ENCODE results near the gene ZNF579.
A peak's percentile ranks its signal among the peaks of the same experiment; 100 is the strongest.

Gene ZNF579

GRCh38 chr19:55615543-55616394 is 35.1 kb upstream of the ZNF579 start:
- Mint-ChIP-seq H3K27ac (no peak overlapping the region), H3K36me3 (peaks cover 41% of the 10 kb centered on the region), H3K9me3 (no peaks in the 10 kb centered on the region), H3K4me1 (peaks cover 24% of the 10 kb centered on the region), H3K4me3 (no peak overlapping the region)
- ATAC-seq (no peak), DNase-seq (ENCODE audit: low spot score in 2 of 2) (no peak)

GRCh38 chr19:55614711-55615542 is 34.3 kb upstream of the ZNF579 start:
- Mint-ChIP-seq H3K27ac (no peak overlapping the region), H3K4me3 (no peak overlapping the region), H3K4me1 (peaks cover 31% of the 10 kb centered on the region), H3K9me3 (no peaks in the 10 kb centered on the region), H3K36me3 (peaks cover 36% of the 10 kb centered on the region)
- no peak for DNase-seq (ENCODE audit: low spot score in 2 of 2)
- ATAC-seq, result no peak

GRCh38 chr19:55613930-55614710 is 33.5 kb upstream of the ZNF579 start:
- no peak for ATAC-seq
- H3K27ac Mint-ChIP-seq, result no peak overlapping the region

GRCh38 chr19:55613396-55613795 is 32.7 kb upstream of the ZNF579 start:
- Mint-ChIP-seq H3K36me3 (peaks cover 36% of the 10 kb centered on the region), H3K4me1 (peaks cover 42% of the 10 kb centered on the region), H3K27ac (peak overlapping the region; percentile 83), H3K9me3 (no peaks in the 10 kb centered on the region), H3K4me3 (no peak overlapping the region)
- ATAC-seq (no peak), DNase-seq (ENCODE audit: low spot score in 2 of 2) (no peak)

More at GRCh38 chr19:55613930-55614710, 33.5 kb upstream of the ZNF579 start:
- Mint-ChIP-seq H3K4me1 (peaks cover 38% of the 10 kb centered on the region), H3K36me3 (peaks cover 38% of the 10 kb centered on the region), H3K4me3 (no peak overlapping the region), H3K9me3 (no peaks in the 10 kb centered on the region)
- DNase-seq (ENCODE audit: low spot score in 2 of 2), result no peak

GRCh38 chr19:55611983-55612645 is 31.5 kb upstream of the ZNF579 start:
- Mint-ChIP-seq H3K27ac (peak overlapping the region; percentile 83), H3K9me3 (no peaks in the 10 kb centered on the region), H3K4me3 (no peak overlapping the region), H3K4me1 (peaks cover 54% of the 10 kb centered on the region), H3K36me3 (peaks cover 27% of the 10 kb centered on the region)
- ATAC-seq (no peak), DNase-seq (ENCODE audit: low spot score in 2 of 2) (no peak)

- Mint-ChIP-seq H3K9me3 (no peaks in the 10 kb centered on the region), H3K36me3 (peaks cover 27% of the 10 kb centered on the region), H3K4me1 (peaks cover 61% of the 10 kb centered on the region), H3K4me3 (no peak overlapping the region), H3K27ac (peak overlapping the region; percentile 83)
- ATAC-seq, result no peak
- DNase-seq (ENCODE audit: low spot score in 2 of 2), result no peak
These were observed 30.8 kb upstream of the ZNF579 start for GRCh38 chr19:55611300-55611982.

GRCh38 chr19:55609326-55609725 is 28.7 kb upstream of the ZNF579 start:
- peaks cover 37% of the 10 kb centered on the region for H3K36me3 Mint-ChIP-seq
- peaks cover 75% of the 10 kb centered on the region for H3K4me1 Mint-ChIP-seq
- ATAC-seq (no peak), DNase-seq (ENCODE audit: low spot score in 2 of 2) (no peak)
- H3K9me3 Mint-ChIP-seq, result no peaks in the 10 kb centered on the region
- H3K4me3 Mint-ChIP-seq, result no peak overlapping the region
- H3K27ac Mint-ChIP-seq, result no peak overlapping the region

GRCh38 chr19:55606817-55607216 is 26.2 kb upstream of the ZNF579 start:
- peak overlapping the region; percentile 91 for H3K4me3 Mint-ChIP-seq
- no peaks in the 10 kb centered on the region for H3K9me3 Mint-ChIP-seq
- peaks cover 40% of the 10 kb centered on the region for H3K36me3 Mint-ChIP-seq
- H3K4me1 Mint-ChIP-seq, result peaks cover 73% of the 10 kb centered on the region
- DNase-seq (ENCODE audit: low spot score in 2 of 2) (no peak), ATAC-seq (no peak)
- peak overlapping the region; percentile 94 for H3K27ac Mint-ChIP-seq

- Mint-ChIP-seq H3K9me3 (no peaks in the 10 kb centered on the region), H3K4me3 (peak overlapping the region; percentile 91), H3K4me1 (peaks cover 73% of the 10 kb centered on the region), H3K27ac (peak overlapping the region; percentile 94), H3K36me3 (peaks cover 44% of the 10 kb centered on the region)
- DNase-seq (ENCODE audit: low spot score in 2 of 2) (no peak), ATAC-seq (no peak)
These were observed 25.8 kb upstream of the ZNF579 start for GRCh38 chr19:55606471-55606787.

GRCh38 chr19:55605637-55606470 is 25.2 kb upstream of the ZNF579 start, which contains the start of gene ZNF865:
ZNF865 (plus strand) TSS chr19:55605647; CDS start chr19:55613619, 7,972 bp downstream.
- ATAC-seq (peak; percentile 60), DNase-seq (ENCODE audit: low spot score in 2 of 2) (peak; percentile 40 to 85)
- peaks cover 50% of the 10 kb centered on the region for H3K36me3 Mint-ChIP-seq
- H3K4me3 Mint-ChIP-seq, result peak within 1 kb of the TSS; percentile 91
- no peaks in the 10 kb centered on the region for H3K9me3 Mint-ChIP-seq
- peak within 1 kb of the TSS; percentile 94 for H3K27ac Mint-ChIP-seq
- peaks cover 73% of the 10 kb centered on the region for H3K4me1 Mint-ChIP-seq

GRCh38 chr19:55605207-55605636 is 24.6 kb upstream of the ZNF579 start:
- Mint-ChIP-seq H3K27ac (peak overlapping the region; percentile 94), H3K36me3 (peaks cover 51% of the 10 kb centered on the region), H3K9me3 (no peaks in the 10 kb centered on the region), H3K4me3 (peak overlapping the region; percentile 91), H3K4me1 (peaks cover 69% of the 10 kb centered on the region)
- DNase-seq (ENCODE audit: low spot score in 2 of 2) (peak; percentile 98 to 99), ATAC-seq (peak; percentile 84)

- ATAC-seq, result no peak
- peaks cover 55% of the 10 kb centered on the region for H3K36me3 Mint-ChIP-seq
- H3K4me1 Mint-ChIP-seq, result peaks cover 63% of the 10 kb centered on the region
- no peak for DNase-seq (ENCODE audit: low spot score in 2 of 2)
- peak overlapping the region; percentile 94 for H3K27ac Mint-ChIP-seq
- peak overlapping the region; percentile 91 for H3K4me3 Mint-ChIP-seq
- no peaks in the 10 kb centered on the region for H3K9me3 Mint-ChIP-seq
These were observed 23.1 kb upstream of the ZNF579 start for GRCh38 chr19:55603581-55604292.

GRCh38 chr19:55603115-55603514 is 22.5 kb upstream of the ZNF579 start:
- H3K9me3 Mint-ChIP-seq, result no peaks in the 10 kb centered on the region
- DNase-seq (ENCODE audit: low spot score in 2 of 2) (no peak), ATAC-seq (no peak)
- H3K27ac Mint-ChIP-seq, result peak overlapping the region; percentile 94
- H3K36me3 Mint-ChIP-seq, result peaks cover 60% of the 10 kb centered on the region
- H3K4me3 Mint-ChIP-seq, result peak overlapping the region; percentile 91
- H3K4me1 Mint-ChIP-seq, result peaks cover 61% of the 10 kb centered on the region

Data from stimulated activated effector memory CD8-positive, alpha-beta T cell treated with anti-CD3 and anti-CD28 coated beads, Interleukin-12 subunit alpha, Interleukin-12 subunit beta, amount 100 ng/mL, for 72 hours (primary cell).